G401.6 (cell line): ENCODE results near the gene TRAPPC3.

ENCODE experiments used
- FAIRE-seq: peaks from 2 replicates; lab custom pipeline; 2012; peaks lifted over from hg19 to GRCh38; lab: Jason Lieb, UNC

TRAPPC3 gene

DNA sequence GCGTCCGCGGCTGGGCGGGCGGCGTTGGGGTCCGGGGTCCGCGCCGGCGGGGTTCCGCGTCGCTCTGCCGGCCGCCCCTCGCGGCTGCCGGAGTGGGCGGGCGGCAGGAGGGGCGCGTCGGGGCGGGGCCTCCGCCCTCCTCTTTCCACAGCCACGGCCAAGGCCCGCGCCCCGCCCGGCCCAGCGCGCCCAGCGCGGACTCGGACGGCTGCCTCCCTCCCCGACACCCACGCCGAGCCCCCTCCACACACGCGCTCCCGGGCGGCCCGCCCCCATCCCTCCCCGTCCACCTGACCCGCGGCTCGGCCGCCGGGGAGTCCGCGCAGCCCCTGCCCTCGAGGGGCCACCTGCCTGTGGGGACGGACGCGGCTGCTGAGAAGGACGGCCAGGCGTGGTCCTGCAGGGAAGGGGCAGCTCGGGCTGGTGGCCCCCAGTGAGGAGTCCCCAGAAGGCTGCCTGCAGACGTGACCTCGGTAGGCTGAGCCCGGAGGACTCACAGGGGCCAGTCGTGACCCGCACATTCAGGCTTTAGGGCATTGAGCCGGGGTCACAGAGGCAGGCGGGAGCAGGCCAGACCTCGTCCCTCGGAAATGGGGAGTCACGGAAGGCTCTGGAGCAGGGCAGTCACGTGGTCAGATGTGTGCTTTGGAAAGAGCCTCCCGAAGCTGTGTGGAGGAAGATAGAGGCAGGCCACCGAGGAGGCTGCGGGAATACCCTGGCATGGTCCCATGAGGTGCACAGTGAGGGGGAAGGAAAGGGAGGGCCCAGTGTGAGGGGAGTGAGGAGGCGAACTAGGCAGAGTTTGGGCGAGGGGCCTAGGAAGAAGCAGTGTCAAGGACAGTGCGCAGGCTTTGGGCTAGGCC, 23.9 kb downstream of the TRAPPC3 start, which contains the start of gene COL8A2:
Gene COL8A2, minus strand, starts transcription at position 94 of the 863 bp plus-strand sequence. CDS start 24,980 bp downstream, outside the sequence.
- no peak for FAIRE-seq

DNA sequence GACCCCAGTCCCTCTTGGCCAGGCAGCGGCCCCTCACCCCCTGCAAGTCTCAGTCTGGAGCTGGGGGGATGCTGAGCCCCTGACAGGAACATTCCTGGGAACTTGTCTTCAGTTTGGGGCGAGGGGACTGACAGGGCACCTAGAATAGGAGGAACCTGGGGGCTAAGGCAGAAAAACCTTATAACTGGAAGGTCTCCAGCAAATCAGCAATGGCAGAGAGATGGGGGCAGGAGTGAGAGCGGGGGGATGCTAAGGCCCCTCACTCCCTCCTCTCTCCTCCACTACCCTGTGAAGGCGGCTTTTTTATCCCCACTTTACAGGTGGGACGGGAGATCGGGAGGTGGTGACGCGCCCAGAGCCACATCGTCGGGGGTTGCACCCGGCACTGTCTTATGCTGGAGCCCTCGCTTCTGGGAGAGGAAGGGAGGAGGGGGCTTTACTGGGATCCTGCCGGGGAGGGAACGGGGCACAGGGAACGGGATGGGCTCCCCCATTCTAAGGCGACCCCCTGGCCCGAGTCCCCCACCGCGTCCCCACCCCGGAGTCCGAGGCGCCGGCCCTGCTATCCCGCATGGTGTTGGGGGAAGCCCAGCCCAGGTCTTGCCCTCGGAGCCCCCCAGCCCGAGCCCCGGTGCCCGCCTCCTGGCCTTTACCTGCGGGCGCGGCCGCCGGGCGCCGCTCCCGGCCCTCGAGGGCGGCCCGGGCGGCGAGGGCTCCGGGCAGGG, 24.7 kb downstream of the TRAPPC3 start:
- FAIRE-seq: no peak

DNA sequence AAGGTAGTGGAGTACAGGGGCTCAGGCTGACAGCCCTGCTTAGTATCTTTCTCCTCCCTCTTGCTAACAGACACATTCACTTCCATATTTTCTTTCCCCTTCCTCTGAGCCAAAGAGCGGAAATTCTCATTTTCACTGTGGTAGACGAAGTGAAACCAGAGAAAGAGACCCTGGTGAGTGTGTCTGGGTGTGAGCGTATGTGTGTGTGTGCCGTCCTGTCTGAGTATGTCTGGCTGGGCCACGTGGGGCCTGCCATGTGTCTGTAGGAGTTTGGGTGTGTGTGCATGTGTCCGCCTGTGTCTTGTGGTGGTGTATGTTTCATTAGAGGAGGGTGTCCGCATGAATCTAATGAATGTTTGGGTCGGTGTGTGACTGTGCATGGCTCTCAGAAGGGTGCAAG, 25.9 kb downstream of the TRAPPC3 start:
- no peak for FAIRE-seq

DNA sequence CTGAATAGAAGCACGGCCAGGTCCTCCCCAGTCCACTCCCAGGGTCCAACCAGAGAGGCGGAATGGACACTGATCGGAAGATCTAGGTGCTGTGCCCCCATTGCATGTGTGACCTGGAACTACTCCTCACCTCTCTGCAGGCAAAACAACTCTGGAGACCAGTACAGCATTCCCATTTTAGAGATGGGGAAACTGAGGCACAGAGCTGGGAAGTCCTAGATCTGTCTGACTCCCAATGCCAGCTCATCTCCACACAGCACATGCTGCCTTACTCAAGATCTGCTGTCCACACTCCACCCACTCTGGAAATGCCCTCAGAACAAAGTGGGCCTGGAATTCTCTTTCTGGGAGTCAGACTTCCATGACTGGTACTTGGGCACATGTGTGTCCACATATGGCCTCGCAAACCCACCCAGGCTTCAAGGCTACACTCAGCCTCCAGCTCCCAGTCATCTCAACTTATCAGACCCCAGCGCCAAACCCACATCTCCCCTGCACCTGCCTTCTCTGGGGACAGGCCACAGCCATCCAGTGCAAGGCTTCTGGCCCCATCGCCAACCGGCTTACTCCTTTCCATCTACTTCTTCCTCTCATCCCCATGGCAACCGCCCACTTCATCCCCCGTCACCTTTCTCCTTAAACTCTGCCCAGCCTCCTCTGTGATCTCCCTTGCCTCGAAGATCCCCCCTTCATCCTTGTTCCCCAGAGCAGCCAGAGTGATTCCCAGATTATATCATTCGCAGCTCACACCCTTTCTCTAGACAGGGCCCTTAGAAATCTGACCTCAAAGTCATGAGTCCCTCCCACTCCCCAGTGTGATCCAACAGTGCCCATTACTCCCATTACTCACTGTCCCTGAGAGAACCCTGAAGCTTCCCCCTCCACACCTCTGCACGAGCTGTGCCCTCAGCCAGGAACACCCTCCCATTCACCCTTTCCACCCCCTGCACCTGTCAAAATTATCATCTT, 26.9 kb downstream of the TRAPPC3 start:
- FAIRE-seq: no peak

DNA sequence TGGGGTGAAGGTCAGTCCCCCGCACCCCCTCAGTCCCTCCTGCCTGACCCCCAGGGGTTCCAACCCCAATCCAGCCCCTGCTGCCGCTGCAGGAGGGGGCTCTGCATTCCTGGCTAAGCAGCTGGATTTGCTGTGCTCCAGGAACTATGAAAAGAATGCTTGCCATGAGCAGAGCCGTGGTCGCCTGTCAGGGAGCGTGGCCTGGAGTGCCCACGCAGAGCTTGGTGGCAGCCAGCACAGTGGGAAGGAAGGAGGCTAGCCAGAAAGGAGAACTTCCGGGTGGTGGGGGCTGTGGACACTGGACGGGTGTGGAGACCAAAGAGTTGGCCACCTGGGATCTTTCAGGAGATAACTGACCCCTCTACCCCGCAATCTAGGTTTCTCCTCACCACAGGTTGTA, 29.8 kb downstream of the TRAPPC3 start:
- no peak for FAIRE-seq

DNA sequence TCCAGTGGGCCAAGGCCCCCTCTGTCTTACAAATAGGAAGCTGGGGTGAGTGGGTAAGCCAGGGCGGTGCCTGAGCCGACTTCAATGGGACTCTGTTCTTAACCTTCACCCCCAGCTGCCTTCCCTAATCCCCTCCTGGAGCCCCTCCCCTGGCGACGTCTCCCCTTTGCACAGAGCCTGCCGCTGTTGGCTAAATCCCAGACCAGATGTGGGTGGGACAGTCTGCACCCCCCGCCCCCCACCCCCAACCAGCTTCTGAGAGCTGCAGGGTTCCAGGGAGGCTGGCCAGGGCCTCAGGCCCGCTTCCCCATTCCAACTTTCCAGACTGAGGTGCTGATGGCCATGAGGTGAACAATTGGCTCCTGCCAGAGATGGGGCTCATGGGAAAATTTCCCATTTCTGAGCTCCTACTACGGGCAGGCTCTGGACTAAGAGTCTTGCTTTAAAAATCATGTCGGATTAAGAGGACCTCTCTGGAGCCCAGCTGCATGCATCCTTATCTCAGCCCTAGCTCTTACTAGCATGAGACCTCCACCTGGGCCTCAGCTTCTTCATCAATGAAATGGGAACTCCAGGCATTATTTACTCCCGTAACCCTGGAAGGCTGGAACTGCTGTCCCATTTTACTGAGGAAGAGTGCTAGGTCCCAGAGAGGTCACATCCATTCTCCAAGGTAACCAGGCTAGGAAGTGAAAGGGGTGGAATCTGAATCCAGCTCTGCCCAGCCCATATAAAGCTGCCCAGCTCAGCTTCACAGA, 30.7 kb downstream of the TRAPPC3 start:
- FAIRE-seq: no peak

DNA sequence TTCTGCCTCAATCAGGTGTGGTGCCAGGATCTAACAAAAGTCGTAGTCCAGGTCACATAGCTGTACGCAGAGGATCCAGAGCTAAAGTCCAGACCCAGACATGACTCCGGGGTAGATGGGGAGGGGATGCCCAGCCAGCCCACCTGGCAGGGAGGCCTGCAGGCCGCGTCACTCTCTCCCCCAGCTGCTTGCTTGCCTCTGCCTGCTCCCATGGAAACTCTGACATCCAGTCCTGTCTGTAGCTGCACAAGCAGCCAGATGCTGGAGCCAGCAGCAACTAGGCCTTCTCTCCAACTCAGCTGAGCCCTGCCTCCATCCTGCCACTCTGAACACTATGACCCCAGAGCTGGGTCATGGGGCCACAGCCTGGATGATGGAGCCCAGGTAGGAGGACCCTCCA, 32.4 kb downstream of the TRAPPC3 start:
- FAIRE-seq: no peak

DNA sequence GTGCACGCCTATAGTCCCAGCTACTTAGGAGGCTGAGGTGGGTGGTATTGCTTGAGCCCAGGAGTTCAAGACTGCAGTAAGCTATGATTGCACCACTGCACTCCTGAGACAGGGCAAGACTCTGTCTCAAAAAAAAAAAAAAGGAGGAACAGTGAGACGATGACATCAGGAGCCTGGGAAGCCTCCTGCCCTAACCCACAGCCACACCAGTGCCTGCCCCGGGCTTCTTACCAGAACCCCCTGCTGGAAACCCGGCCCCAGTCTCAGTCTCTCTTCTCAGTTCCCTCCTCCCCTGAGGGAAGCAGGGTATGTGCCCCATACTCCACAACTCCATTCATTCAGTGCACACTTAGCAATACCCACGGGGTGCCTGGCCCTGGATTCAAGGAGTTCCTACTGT, 33.4 kb downstream of the TRAPPC3 start:
- FAIRE-seq: no peak

DNA sequence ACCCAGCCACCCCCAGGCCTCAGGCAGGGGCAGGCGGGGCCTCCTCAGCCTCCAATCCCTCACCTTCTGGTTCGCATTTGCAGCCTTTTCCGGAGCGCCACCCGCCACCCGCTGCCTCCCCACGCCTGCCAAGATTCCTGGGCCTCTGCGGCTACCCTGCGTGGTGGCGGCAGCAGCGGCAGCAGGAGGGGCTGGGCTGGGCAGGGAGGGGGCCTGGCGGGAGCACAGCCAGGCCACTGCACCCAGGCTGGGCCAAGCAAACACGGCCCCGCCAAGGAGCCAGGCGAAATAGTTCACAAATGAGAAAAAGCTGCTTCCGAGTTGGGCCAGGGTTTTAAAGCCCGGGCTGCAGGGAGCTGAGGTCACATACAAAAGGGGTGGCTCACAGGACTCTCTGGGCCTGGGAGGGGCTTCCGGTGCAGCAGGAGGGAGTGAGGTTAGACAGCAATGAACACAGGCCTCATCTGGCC, 34.1 kb downstream of the TRAPPC3 start:
- FAIRE-seq: no peak

DNA sequence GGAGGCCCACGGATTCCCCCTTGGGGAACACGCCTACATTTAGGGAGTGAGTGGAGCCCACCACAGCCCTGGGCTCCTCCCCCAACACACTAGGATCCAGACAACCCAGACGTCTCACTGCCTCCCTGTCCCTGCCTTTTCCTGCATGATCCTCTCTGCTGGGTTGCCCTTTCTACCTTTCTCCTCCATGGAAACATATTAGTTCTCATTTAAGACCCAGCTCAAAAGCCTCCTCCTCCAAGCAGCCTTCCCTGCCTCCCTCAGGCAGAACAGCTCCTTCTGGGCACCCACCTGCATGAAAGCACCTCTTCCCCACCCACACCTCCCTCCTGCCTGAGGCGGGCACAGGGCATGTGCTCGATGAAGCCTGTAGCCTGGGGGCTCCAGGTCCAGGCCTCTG, 34.9 kb downstream of the TRAPPC3 start:
- FAIRE-seq: no peak

DNA sequence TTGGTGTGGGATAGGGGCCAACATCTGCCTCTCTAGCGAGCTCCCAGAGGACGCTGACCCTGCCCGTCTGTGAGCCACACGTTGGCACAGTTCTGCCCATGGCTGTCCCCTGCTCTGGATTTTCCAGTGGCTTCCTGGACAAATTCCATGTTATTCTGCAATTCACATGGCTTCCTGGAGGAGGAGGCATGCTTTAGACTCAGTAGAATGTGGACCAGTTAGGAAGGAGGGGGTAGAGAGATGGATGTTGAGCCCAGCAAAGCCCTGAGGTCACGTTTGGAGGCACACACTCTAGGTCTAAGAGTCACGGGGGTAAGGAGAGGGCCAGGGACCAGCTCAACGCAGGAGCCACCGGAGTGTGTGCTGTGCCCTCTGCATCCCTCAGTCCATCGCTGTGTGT, 36.5 kb downstream of the TRAPPC3 start:
- no peak for FAIRE-seq

DNA sequence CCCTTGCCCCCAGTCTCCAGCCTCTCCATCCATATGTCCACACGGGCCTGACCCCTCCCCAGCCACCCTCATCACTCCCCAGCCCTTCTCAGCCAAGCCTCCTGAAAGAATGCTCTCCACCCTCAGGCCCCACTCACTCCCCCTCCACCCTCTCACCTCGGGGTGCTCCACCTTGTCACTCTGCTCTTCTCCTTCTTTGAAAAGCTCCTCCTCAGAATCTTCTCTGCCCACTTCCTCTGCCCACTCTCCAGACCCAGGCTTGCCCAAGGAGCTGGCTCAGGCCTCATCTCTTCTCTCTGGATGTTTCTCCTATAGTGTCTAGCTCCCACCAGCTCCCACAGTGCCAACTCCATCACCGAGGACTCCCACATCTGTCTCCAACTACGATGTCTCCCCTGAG, 38.1 kb downstream of the TRAPPC3 start:
- no peak for FAIRE-seq

DNA sequence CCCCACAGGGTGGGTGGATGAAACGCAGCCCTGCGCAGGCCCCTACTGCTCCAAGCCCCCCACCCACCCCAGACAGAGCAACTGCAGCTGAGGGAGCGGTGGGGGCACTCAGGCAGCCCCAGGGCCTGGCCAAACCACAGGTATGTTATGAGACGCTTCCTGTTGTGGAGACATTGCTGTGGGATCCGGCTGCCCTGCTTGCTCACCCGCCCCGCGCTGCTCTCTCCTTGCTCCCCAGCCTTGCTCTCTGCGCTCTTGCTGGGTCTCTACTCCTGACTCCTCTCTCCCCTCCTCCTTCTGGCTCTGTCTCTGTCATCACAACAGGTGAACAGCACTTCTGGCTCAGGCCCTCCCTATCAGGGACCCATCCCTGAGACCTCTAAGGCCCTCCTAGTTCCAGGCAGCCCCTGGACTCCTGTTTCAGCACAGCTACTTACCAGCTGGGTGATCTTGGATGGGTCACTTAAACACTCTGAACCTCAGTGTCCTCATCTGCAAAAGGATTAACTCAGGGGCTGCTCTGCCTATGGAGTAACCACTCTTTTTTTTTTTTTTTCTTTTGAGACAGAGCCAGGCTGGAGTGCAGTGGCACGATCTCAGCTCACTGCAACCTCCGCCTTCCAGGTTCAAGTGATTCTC, 40.1 kb downstream of the TRAPPC3 start:
- no peak for FAIRE-seq

DNA sequence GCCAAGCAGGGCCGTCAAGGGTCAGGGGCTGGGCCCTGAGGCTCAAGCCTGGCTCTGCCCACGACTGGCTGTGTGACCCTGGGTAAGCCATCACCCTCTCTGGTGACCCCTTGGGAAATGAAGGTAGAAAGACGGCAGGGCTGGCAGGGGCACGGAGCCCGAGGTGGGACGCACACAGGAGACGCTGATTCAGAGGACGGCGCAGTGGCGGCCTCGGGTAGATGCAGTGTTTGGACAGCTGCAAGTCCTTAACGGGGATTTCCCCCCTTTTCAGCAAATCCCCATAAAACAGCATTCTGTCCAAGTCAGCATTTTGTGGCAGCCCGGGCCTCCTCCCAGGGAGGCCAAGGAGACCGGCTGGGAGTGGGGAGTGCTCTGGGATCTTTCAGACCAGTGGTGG, 41.0 kb downstream of the TRAPPC3 start:
- no peak for FAIRE-seq

DNA sequence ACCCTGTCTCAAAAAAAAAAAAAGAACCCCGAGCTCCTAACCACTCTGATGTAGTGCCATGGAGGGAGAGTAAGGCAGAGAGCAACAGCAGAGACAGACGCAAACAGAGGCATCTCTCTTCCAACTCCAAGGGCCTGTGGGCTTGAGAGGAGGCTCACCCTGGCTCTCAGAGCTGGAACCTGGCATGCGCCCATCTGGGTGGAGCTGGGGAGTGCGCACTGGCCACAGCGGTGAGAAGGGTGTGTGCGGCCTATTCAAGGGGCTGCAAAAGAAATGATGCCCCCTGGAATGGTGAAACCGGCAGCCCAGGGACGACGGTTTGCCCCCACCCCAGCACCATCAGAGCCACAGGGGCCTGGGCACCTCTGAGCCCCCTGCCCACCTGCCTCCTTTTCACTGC, 41.9 kb downstream of the TRAPPC3 start:
- FAIRE-seq: no peak

DNA sequence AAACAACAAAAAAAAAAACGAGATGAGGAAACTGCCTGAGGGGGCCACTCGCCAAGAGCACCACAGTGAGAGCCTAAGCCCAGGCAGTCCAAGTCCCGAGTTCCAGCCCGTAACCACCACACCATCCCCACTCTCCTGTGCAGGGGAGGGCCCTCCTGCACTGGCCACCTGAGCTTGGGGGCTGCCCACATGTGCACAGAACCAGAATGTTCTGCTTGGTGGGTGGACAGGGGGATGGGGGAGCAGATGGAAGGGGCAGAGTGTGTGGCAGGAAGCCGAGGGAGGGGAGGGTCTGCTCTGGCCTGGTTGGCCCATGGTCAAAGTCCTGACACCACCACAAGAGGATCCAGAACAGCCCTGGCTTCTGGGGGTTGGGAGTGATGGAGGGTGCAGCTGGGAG, 43.0 kb downstream of the TRAPPC3 start:
- FAIRE-seq: no peak

DNA sequence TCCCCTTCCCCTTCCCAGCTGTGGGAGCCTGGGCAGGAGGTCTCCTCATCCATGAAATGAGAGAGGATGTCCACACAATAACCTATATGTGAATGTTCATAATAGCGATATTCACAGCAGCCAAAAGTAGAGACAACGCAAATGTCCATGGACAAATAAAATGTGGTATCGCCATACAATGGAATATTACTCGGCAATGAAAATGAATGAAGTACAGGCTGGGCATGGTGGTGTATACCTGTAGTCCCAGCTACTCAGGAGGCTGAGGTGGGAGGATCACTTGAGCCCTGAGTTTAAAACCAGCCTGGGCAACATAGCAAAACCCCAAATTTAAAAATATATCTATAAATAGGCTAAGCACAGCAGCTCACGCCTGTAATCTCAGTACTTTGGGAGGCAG, 47.7 kb downstream of the TRAPPC3 start:
- FAIRE-seq: no peak

DNA sequence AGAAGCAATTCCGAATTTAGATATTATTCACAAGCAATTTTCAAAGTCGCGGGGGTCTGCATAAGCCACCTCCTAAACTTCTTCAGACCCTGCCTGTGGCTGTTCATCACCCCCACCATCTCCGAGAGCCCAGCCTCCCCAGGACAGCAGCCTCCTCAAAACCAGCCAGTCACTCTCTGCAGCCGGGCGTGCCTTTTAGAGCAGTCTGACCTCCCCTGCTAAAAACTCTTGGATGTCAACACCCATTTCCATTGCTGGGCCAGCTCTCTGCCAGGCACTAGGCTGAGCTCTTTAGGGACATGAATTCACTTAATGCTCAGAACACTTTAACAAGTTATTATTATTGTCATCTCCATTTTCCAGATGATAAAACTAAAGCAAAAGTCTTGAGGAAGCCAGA, 48.9 kb downstream of the TRAPPC3 start:
- FAIRE-seq: no peak

DNA sequence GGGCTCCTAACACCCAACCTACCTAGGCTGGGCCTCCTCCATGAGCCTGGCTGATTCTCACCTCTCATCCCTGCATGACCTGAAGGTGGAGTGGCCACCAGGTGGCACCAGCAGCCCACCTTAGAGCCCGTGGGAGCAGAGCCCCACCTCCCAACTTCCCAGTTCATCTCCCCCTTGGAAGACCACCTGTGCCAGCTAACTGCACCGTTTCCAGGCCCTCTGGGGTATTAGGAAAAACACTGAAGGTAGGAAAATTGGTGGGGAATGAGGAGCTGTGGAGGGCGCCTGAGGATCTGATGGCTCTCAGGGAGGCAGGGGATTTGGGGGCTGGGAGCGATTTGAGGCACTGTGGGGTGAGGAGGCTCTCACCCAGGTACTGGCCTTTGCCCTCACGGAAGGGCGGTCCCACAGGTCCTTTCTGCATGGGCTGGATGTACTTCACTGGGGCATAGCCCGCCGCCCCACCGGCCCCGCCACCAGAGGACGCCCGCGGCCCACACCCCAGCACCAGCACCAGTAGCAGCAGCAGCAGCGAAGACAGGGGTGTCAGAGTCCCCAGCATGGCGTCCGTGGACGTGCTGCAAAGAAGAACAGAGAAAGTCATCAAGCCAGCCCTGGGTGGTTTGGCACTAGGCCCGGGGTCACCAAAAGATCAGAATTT, 49.5 kb downstream of the TRAPPC3 start:
- no peak for FAIRE-seq

DNA sequence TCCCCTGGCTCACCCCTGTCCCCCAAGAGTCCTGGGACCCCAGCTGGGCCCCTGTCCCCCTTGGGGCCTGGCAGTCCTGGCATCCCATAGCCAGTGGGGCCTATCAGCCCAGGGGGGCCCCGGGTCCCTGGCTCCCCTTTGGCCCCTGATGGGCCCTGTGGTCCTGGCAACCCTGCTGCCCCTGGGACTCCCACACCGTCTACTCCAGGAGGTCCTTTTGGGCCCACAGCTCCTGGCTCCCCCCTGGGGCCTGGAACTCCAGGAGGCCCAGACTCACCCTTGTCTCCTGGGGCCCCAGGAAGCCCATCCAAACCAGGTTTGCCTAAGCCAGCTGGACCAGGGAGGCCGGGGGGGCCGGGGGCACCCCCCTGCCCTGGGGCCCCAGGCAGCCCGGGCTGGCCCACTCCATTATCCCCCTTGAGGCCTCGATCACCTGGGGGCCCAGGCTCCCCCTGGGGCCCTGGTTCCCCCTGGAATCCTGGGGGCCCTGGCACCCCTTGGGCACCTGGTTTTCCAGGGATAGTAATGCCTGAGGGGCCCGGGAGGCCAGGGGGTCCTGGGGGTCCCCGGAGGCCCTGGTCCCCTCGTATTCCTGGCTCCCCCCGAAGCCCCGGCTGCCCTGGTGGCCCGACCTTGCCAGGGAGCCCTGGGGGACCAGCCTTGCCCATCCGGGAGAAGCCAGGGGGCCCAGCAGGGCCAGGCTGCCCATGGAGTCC, 50.5 kb downstream of the TRAPPC3 start:
- FAIRE-seq: no peak
